ENCODE results near the gene CSNK1G2.

The CSNK1G2 gene

GRCh38 chr19:1954532-1954933, 13.6 kb downstream of the CSNK1G2 start:
- ATAC-seq, result no peak
- TF ChIP-seq ARNTL (CRISPR knock-in tag; IDR thresholded peaks at IDR 0.05; ENCODE audit: borderline replicate concordance, low read depth), result no peak
- TF ChIP-seq BACH2 (CRISPR knock-in tag; IDR thresholded peaks at IDR 0.05; ENCODE audit: borderline replicate concordance), result no peak
- no peak for TF ChIP-seq TCF4 (CRISPR knock-in tag; IDR thresholded peaks at IDR 0.05; ENCODE audit: borderline replicate concordance)
- no peak for TF ChIP-seq ESRRG (CRISPR knock-in tag; IDR thresholded peaks at IDR 0.05)
- TF ChIP-seq CSRNP3 (CRISPR knock-in tag; IDR thresholded peaks at IDR 0.05), result no peak
- no peak for TF ChIP-seq PATZ1 (CRISPR knock-in tag; IDR thresholded peaks at IDR 0.05; ENCODE audit: borderline replicate concordance)

GRCh38 chr19:1955171-1956121, 14.5 kb downstream of the CSNK1G2 start:
- no peak for ATAC-seq
- TF ChIP-seq ZNF70 (CRISPR knock-in tag; IDR thresholded peaks at IDR 0.05) (no peak), POU6F1 (CRISPR knock-in tag; IDR thresholded peaks at IDR 0.05; ENCODE audit: borderline replicate concordance, low read depth) (no peak), CREB5 (CRISPR knock-in tag; IDR thresholded peaks at IDR 0.05; ENCODE audit: low read depth) (no peak), ZFP3 (CRISPR knock-in tag; IDR thresholded peaks at IDR 0.05) (no peak)

- no peak for TF ChIP-seq PPARA (CRISPR knock-in tag; IDR thresholded peaks at IDR 0.05; ENCODE audit: borderline replicate concordance)
- TF ChIP-seq TOX (CRISPR knock-in tag; IDR thresholded peaks at IDR 0.05; ENCODE audit: borderline replicate concordance), result no peak
- TF ChIP-seq ZNF70 (CRISPR knock-in tag; IDR thresholded peaks at IDR 0.05), result no peak
- no peak for TF ChIP-seq OSR1 (CRISPR knock-in tag; IDR thresholded peaks at IDR 0.05)
- no peak for TF ChIP-seq TCF4 (CRISPR knock-in tag; IDR thresholded peaks at IDR 0.05; ENCODE audit: borderline replicate concordance)
- TF ChIP-seq GLIS3 (CRISPR knock-in tag; IDR thresholded peaks at IDR 0.05), result no peak
- TF ChIP-seq ESRRG (CRISPR knock-in tag; IDR thresholded peaks at IDR 0.05), result no peak
- no peak for TF ChIP-seq ZC3H10 (CRISPR knock-in tag; IDR thresholded peaks at IDR 0.05)
- no peak for ATAC-seq
Observed at GRCh38 chr19:1956122-1956494, 15.1 kb downstream of the CSNK1G2 start.

GRCh38 chr19:1956868-1957492, 16.0 kb downstream of the CSNK1G2 start:
- TF ChIP-seq SNAI2 (CRISPR knock-in tag; IDR thresholded peaks at IDR 0.05) (no peak), CSDC2 (CRISPR knock-in tag; IDR thresholded peaks at IDR 0.05) (no peak), ZFP3 (CRISPR knock-in tag; IDR thresholded peaks at IDR 0.05) (no peak), ARNTL (CRISPR knock-in tag; IDR thresholded peaks at IDR 0.05; ENCODE audit: borderline replicate concordance, low read depth) (no peak), CSRNP3 (CRISPR knock-in tag; IDR thresholded peaks at IDR 0.05) (no peak), PPARA (CRISPR knock-in tag; IDR thresholded peaks at IDR 0.05; ENCODE audit: borderline replicate concordance) (no peak), ZC3H10 (CRISPR knock-in tag; IDR thresholded peaks at IDR 0.05) (no peak), ZNF70 (CRISPR knock-in tag; IDR thresholded peaks at IDR 0.05) (no peak), PATZ1 (CRISPR knock-in tag; IDR thresholded peaks at IDR 0.05; ENCODE audit: borderline replicate concordance) (no peak), TCF4 (CRISPR knock-in tag; IDR thresholded peaks at IDR 0.05; ENCODE audit: borderline replicate concordance) (no peak), TOX (CRISPR knock-in tag; IDR thresholded peaks at IDR 0.05; ENCODE audit: borderline replicate concordance) (no peak), BACH2 (CRISPR knock-in tag; IDR thresholded peaks at IDR 0.05; ENCODE audit: borderline replicate concordance) (no peak)
- ATAC-seq, result no peak

Data from SK-N-SH treated with all-trans-retinoic acid at 6 μM for 48 hours (cell line).